NCI-H526 (cell line): Measurements from ENCODE around the gene WASF3.
A peak's percentile ranks its signal among the peaks of the same experiment; 100 is the strongest.

ENCODE experiments used
- DNase-seq, 2 experiments: peaks; one replicate each; lab custom pipeline; 2025; lab: John Stamatoyannopoulos, UW

Gene WASF3

GRCh38 chr13:26548205-26548765 is 9.2 kb upstream of the WASF3 start:
- DNase-seq, result peak in 1 of 2 experiments; percentile 34

- no peak for DNase-seq
These were observed 7.8 kb upstream of the WASF3 start for GRCh38 chr13:26549713-26550112.

GRCh38 chr13:26551255-26551860 is 6.1 kb upstream of the WASF3 start:
- no peak for DNase-seq

GRCh38 chr13:26555413-26555812 is 2.1 kb upstream of the WASF3 start:
- DNase-seq, result no peak

GRCh38 chr13:26557051-26557392 is 461 bp upstream of the WASF3 start:
- DNase-seq, result no peak

GRCh38 chr13:26558074-26558805 is 757 bp downstream of the WASF3 start:
- DNase-seq, result peak in 1 of 2 experiments; percentile 64

- no peak for DNase-seq
These were observed 1.5 kb downstream of the WASF3 start for GRCh38 chr13:26558987-26559386.

- no peak for DNase-seq
These were observed 3.0 kb downstream of the WASF3 start for GRCh38 chr13:26560456-26560855.

- no peak for DNase-seq
These were observed 3.6 kb downstream of the WASF3 start for GRCh38 chr13:26561067-26561466.

- DNase-seq, result no peak
These were observed 4.4 kb downstream of the WASF3 start for GRCh38 chr13:26561651-26562511.

- DNase-seq, result no peak
These were observed 5.0 kb downstream of the WASF3 start for GRCh38 chr13:26562512-26562890.

GRCh38 chr13:26563713-26564112 is 6.2 kb downstream of the WASF3 start:
- no peak for DNase-seq

- no peak for DNase-seq
These were observed 10.8 kb downstream of the WASF3 start for GRCh38 chr13:26568132-26568815.

- no peak for DNase-seq
These were observed 14.0 kb downstream of the WASF3 start for GRCh38 chr13:26571518-26571917.

GRCh38 chr13:26575244-26575643 is 17.8 kb downstream of the WASF3 start:
- no peak for DNase-seq

- DNase-seq, result no peak
These were observed 22.1 kb downstream of the WASF3 start for GRCh38 chr13:26579580-26579979.

- no peak for DNase-seq
These were observed 26.2 kb downstream of the WASF3 start for GRCh38 chr13:26583662-26584061.

- no peak for DNase-seq
These were observed 27.2 kb downstream of the WASF3 start for GRCh38 chr13:26584713-26585112.

GRCh38 chr13:26585136-26585535 is 27.7 kb downstream of the WASF3 start:
- no peak for DNase-seq

- DNase-seq, result no peak
These were observed 29.8 kb downstream of the WASF3 start for GRCh38 chr13:26587251-26587650.

- no peak for DNase-seq
These were observed 31.7 kb downstream of the WASF3 start for GRCh38 chr13:26589226-26589625.

GRCh38 chr13:26589754-26590153 is 32.3 kb downstream of the WASF3 start:
- DNase-seq, result no peak
